ENCODE measurements around the gene MED9.

Gene MED9

GRCh38 chr17:17460038-17460437 lies 16.8 kb upstream of the MED9 start (continued):
- TF ChIP-seq ATF2 (tag by site-specific recombination; IDR thresholded peaks at IDR 0.05; ENCODE audit: low read depth) (no peak), ZNF792 (tag by site-specific recombination; IDR thresholded peaks at IDR 0.05) (no peak), ZNF24 (tag by site-specific recombination; IDR thresholded peaks at IDR 0.05) (no peak), ZNF624 (tag by site-specific recombination; IDR thresholded peaks at IDR 0.05) (no peak), ZNF221 (tag by site-specific recombination; IDR thresholded peaks at IDR 0.05; ENCODE audit: borderline replicate concordance) (no peak), ZNF561 (tag by site-specific recombination; IDR thresholded peaks at IDR 0.05; ENCODE audit: borderline replicate concordance) (no peak), PRDM6 (tag by site-specific recombination; IDR thresholded peaks at IDR 0.05) (no peak), ZNF654 (tag by site-specific recombination; IDR thresholded peaks at IDR 0.05; ENCODE audit: low read depth) (no peak), ZFP69B (tag by site-specific recombination; IDR thresholded peaks at IDR 0.05) (no peak), BCL6B (tag by site-specific recombination; IDR thresholded peaks at IDR 0.05) (no peak), ZNF76 (tag by site-specific recombination; IDR thresholded peaks at IDR 0.05; ENCODE audit: borderline replicate concordance, low read depth) (no peak), ZNF677 (tag by site-specific recombination; IDR thresholded peaks at IDR 0.05) (no peak), ZNF664 (tag by site-specific recombination; IDR thresholded peaks at IDR 0.05) (no peak), ZNF785 (tag by site-specific recombination; IDR thresholded peaks at IDR 0.05) (no peak), ZNF292 (tag by site-specific recombination; IDR thresholded peaks at IDR 0.05; ENCODE audit: borderline replicate concordance, low read depth) (no peak), GFI1B (tag by site-specific recombination; IDR thresholded peaks at IDR 0.05) (no peak), REST (tag by site-specific recombination; IDR thresholded peaks at IDR 0.05) (no peak), ZNF112 (tag by site-specific recombination; IDR thresholded peaks at IDR 0.05) (0 out of 2 replicates have a peak, but pooled peaks have one; percentile 41)
- TF ChIP-seq, protein P1, sequence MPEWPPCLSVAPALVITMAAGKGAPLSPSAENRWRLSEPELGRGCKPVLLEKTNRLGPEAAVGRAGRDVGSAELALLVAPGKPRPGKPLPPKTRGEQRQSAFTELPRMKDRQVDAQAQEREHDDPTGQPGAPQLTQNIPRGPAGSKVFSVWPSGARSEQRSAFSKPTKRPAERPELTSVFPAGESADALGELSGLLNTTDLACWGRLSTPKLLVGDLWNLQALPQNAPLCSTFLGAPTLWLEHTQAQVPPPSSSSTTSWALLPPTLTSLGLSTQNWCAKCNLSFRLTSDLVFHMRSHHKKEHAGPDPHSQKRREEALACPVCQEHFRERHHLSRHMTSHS (tag by site-specific recombination; IDR thresholded peaks at IDR 0.05) = peak; percentile 46; the same call in 1 of the 2 replicates
- TF ChIP-seq, protein P2, sequence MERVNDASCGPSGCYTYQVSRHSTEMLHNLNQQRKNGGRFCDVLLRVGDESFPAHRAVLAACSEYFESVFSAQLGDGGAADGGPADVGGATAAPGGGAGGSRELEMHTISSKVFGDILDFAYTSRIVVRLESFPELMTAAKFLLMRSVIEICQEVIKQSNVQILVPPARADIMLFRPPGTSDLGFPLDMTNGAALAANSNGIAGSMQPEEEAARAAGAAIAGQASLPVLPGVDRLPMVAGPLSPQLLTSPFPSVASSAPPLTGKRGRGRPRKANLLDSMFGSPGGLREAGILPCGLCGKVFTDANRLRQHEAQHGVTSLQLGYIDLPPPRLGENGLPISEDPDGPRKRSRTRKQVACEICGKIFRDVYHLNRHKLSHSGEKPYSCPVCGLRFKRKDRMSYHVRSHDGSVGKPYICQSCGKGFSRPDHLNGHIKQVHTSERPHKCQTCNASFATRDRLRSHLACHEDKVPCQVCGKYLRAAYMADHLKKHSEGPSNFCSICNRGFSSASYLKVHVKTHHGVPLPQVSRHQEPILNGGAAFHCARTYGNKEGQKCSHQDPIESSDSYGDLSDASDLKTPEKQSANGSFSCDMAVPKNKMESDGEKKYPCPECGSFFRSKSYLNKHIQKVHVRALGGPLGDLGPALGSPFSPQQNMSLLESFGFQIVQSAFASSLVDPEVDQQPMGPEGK (tag by site-specific recombination; IDR thresholded peaks at IDR 0.05) = no peak
